ENCODE data around the gene CD52. TPM values are rescaled to one million over a fixed set of nuclear protein-coding genes. Genes with fewer than 3 reads are reported as not detected.

CD52 gene
- polyA plus RNA-seq, 1 experiment: not detected

DNA sequence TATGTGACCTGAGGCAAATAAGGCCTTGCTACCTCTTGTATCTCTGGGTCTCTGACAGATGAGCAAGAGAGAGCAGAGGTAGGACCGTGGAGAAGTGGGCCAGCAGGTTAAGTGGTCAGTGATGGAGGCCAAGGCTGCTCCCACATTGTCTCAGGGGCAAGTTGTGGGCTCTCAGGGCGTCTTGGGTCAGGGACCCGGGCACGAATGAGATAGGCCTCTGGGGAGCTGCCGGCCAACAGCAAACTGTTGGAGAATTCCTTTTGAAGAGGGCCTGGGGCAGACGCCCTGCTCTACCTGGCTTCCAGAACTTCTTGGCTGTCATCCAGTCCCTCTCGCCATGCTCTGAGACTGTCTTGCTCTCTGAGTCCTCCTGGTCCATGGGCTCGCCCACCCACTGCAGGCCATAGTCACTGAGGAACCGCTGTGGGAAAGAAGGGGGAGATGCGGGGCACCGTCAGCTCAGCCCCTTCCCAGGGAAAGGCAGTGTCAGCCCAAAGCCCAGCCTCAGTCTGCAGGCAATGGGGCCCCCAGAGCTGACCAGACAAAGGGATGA, 23.8 kb upstream of the CD52 start:
- ChIA-PET POLR2A (no interaction called here), CTCF (interaction anchor here (1.8 kb wide), 1 partner anchor 18 kb away, joined by 4 read pairs; no protein-coding TSS in a partner anchor)
- Histone ChIP-seq H3K27ac (ENCODE audit: low read depth, low read length) (no peak overlapping the region), H3K4me3 (ENCODE audit: low read depth, low read length) (no peak overlapping the region), H3K27me3 (ENCODE audit: control insufficient read depth, insufficient read depth, low read length) (no peaks in the 10 kb centered on the region), H3K9me3 (ENCODE audit: control insufficient read depth, insufficient read depth, low read length) (no peaks in the 10 kb centered on the region)
- no peak for TF ChIP-seq CTCF (IDR thresholded peaks at IDR 0.05; ENCODE audit: low read depth, low read length)
- no peak for DNase-seq (ENCODE audit: low read depth, low spot score)

DNA sequence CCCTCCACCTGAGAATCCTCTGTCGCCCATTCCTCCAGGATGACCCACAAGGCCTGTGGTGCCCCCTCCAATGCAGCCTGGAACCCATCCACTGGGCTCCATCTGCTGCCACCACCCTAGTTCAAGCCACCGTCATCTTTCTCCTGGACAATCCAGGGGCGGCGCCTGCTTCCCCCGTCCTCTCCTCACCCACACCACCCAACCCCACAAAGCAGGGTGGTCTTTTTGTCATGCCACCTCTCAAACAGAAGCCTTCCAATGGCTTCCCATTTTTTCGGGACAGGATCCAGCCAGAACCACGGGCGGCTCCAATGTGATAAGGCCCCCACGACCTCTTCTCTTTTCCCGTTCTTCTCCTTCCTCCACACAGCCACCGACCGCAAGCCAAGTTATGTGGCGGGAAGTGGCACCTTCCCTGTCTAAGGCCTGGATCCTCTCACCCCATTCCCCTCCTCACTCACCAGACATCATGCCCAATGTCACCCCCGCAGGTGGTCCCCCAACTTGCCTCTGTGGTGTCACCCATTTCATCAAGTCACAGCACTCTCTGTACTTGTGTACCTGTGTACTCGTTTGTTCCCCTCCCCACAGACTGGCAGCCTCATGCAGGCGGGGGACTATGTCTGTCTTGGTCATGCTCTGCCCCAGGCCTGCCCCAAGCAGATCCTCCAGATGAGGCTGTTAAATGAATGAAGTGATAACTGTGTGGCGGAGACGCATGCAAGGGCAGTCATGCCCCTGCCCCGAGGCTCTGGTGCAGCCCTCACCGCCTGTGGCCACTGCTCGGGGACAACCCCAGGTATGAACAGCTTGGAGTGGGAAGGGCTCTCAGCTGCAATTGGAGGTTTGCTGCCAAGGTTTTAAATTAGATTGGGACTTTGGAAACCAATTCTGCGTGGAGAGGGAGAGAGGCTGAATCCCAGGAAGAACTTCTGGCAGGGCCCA, 22.3 kb upstream of the CD52 start:
- H3K27ac ChIP-seq (ENCODE audit: low read depth, low read length): no peak overlapping the region
- no peaks in the 10 kb centered on the region for H3K27me3 ChIP-seq (ENCODE audit: control insufficient read depth, insufficient read depth, low read length)
- no peak for TF ChIP-seq CTCF (IDR thresholded peaks at IDR 0.05; ENCODE audit: low read depth, low read length)
- no peak overlapping the region for H3K4me3 ChIP-seq (ENCODE audit: low read depth, low read length)
- CTCF ChIA-PET: interaction anchor here (0.6 kb wide), 1 partner anchor 19 kb away, joined by 3 read pairs; no protein-coding TSS in a partner anchor
- POLR2A ChIA-PET: interaction anchor here (0.9 kb wide), 1 partner anchor 9 kb away, joined by 3 read pairs; no protein-coding TSS in a partner anchor
- DNase-seq (ENCODE audit: low read depth, low spot score): no peak
- no peaks in the 10 kb centered on the region for H3K9me3 ChIP-seq (ENCODE audit: control insufficient read depth, insufficient read depth, low read length)

DNA sequence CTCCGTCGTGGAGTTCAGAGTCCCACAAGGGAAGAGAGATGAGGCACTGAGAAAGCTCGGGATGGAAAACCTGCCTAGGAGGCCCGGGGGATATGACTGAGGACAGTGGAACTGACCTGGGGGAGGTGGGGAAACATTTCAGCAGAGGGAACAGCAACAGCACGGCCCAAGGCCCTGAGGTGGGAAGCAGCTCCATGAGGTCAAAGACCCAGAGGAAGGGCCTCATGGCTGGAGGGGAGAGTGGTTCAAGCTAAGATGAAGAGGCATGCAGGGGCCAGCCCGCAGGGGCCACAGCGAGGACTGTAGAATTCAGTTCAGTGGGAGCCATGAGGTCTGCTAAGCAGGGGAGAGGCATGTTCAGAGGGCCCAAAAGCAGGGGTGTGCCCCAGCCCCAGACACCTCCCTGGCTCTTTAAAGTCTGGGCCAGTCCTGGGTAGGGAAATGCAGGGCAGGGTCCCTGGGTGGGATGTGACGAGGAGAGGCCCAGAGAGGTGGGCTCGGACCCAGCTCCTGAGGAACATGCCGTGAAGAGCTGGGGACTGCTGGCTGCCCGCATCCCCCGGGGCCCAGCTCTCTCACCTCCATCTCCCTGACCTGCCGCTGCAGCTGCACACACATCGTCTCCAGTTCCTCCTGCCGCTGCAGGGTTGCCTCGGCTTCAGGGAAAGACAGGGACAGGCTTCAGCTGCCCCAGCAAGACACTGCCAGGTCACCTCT, 21.3 kb upstream of the CD52 start:
- no peak for DNase-seq (ENCODE audit: low read depth, low spot score)
- Histone ChIP-seq H3K27ac (ENCODE audit: low read depth, low read length) (no peak overlapping the region), H3K4me3 (ENCODE audit: low read depth, low read length) (no peak overlapping the region), H3K27me3 (ENCODE audit: control insufficient read depth, insufficient read depth, low read length) (no peaks in the 10 kb centered on the region), H3K9me3 (ENCODE audit: control insufficient read depth, insufficient read depth, low read length) (no peaks in the 10 kb centered on the region)
- ChIA-PET CTCF (interaction anchor here (0.6 kb wide), 1 partner anchor 21 kb away, joined by 3 read pairs; no protein-coding TSS in a partner anchor), POLR2A (interaction anchor here (0.9 kb wide), 1 partner anchor 10 kb away, joined by 3 read pairs; no protein-coding TSS in a partner anchor)
- no peak for TF ChIP-seq CTCF (IDR thresholded peaks at IDR 0.05; ENCODE audit: low read depth, low read length)

DNA sequence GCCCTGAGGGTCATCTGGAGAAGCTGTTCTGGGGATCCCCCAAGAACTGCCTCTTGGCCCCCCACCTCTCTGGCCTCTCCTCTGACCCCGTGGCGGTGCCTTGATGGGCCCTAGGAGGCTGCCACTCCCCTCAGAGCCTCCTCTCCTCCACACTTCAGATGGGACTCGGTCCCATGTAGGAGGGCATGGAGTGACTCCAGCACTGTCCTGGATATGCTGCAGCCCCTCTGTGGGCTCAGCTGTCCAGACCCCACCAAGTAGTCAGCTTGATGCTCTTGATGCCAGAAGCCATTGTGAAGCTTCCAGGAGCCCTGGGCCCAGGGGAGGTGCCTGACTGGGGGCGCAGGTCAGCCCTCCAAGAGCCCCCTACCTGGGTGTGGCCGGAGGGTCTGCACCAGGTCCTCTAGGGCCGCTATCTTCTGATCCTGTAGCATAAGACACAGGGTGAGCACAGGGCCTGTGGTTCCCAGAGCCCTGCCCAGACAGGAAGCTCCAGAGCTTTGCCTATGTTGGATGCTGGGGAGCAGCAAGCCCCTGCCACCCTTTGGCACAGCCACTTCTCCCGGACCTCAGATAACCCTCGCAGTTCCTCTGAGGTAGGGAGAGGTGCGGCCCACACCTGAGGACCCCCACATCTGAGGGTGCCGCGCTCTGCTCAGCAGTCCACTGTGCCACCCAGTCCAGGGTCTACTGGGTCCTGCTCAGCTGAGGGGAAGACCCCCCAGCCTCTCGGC, 20.5 kb upstream of the CD52 start:
- ChIA-PET CTCF (no interaction called here), POLR2A (no interaction called here)

More for the DNA sequence above, 20.5 kb upstream of the CD52 start:
- H3K4me3 ChIP-seq (ENCODE audit: low read depth, low read length): no peak overlapping the region
- DNase-seq (ENCODE audit: low read depth, low spot score): no peak
- no peaks in the 10 kb centered on the region for H3K27me3 ChIP-seq (ENCODE audit: control insufficient read depth, insufficient read depth, low read length)
- H3K9me3 ChIP-seq (ENCODE audit: control insufficient read depth, insufficient read depth, low read length): no peaks in the 10 kb centered on the region
- TF ChIP-seq CTCF (IDR thresholded peaks at IDR 0.05; ENCODE audit: low read depth, low read length): no peak
- H3K27ac ChIP-seq (ENCODE audit: low read depth, low read length): no peak overlapping the region

Data from AG04450 (cell line).